Thyroid gland (tissue), 4 donors: ENCODE data around the gene DMD. TPM values are rescaled to one million over a fixed set of nuclear protein-coding genes. Genes with fewer than 3 reads are reported as not detected.

Experiments used
- DNase-seq, 2 donors: peaks; one replicate each; pipeline ENCODE4 v3.0.0-alpha.2; 2019
- H3K27ac ChIP-seq, 3 donors: fragments of 200-600 bp; sonication (generic); 1 replicate in 2 of 3; 2 replicates in 1 of 3; pipeline ENCODE4 v1.5.1; 2016 to 2019; ENCODE audit warnings: mild to moderate bottlenecking in 1 of 3, moderate library complexity in 1 of 3
- H3K27me3 ChIP-seq: fragments of 200-600 bp; sonication (generic); one replicate; pipeline ENCODE4 v1.5.1; 2019
- H3K36me3 ChIP-seq, 2 donors: fragments of 200-600 bp; sonication (generic); one replicate each; pipeline ENCODE4 v1.5.1; 2016 to 2019
- H3K4me1 ChIP-seq, 2 donors: fragments of 200-600 bp; sonication (generic); one replicate each; pipeline ENCODE4 v1.5.1; 2017 to 2019
- H3K4me3 ChIP-seq, 3 donors: fragments of 200-600 bp; sonication (generic); replicated peaks in 1 of 3; 1 replicate in 2 of 3; 2 replicates in 1 of 3; pipeline ENCODE4 v1.5.1; 2016; ENCODE audit warnings: mild to moderate bottlenecking in 1 of 3
- H3K9me3 ChIP-seq: fragments of 200-600 bp; sonication (generic); one replicate; pipeline ENCODE4 v1.5.1; 2017
- POLR2A ChIP-seq, 2 donors: fragments of 450-650 bp; IDR thresholded peaks; one replicate each; pipeline ENCODE4 v1.6.1; 2017; ENCODE audit warnings: antibody characterized with exemption in 2 of 2, mild to moderate bottlenecking in 2 of 2, moderate library complexity in 1 of 2
- WGBS, 2 donors: methylation state at CpG; one replicate each; pipeline ENCODE4 v1.1.5; 2017; 5-methylcytosine and 5-hydroxymethylcytosine counted together
- intact Hi-C: fragments of 100-400 bp; cut with DNase I; formaldehyde crosslinking; loops from one replicate; pipeline ENCODE4 v1.15.1; 2023
- total RNA-seq, 4 donors: library from RNA; depleted of rRNA; stranded (reverse); fragments of >200 nt; gene quantifications; one replicate each; pipeline ENCODE4 v1.2.3, GENCODE V29; 2016
- TF ChIP-seq, protein P1 (sequence below), 6 experiments: fragments of 200-600 bp in 3 of 6; fragments of 450-650 bp in 3 of 6; sonication (generic) in 3 of 6; IDR thresholded peaks; one replicate each; pipeline ENCODE4 v1.5.1; 2016 to 2019; ENCODE audit warnings: antibody characterized with exemption in 6 of 6, mild to moderate bottlenecking in 2 of 6, inconsistent platforms in 1 of 6, moderate library complexity in 1 of 6

The DMD gene
- total RNA-seq, 4 donors from 2014 or later: 16.5 to 24.0 (median 21.7) TPM

DNA sequence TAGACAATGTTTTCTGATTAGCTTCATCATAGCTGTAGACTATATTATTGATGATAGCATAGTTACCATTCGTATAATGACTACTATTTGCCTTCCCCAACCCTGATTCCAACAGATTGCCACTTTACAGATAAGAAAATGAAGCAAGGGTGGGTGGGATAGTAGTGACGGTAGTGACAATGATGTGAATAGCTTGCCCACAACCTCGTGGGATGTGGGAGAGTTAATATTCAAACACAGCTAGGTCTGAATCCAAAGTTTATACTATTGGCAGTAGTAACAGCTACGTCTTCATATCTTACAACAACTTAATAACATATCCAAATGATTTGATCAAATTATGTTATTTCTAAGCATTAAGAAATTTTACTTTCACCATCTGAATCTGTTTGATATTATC lies 1372.7 kb downstream of the DMD start:
- H3K27ac ChIP-seq: no peak overlapping the region
- no peak for DNase-seq
- 71 to 91% methylated on average over 4 of the region's 4 CpGs for WGBS, 2 donors
- H3K4me3 ChIP-seq: no peak overlapping the region
- H3K27me3 ChIP-seq: no peaks in the 10 kb centered on the region
- H3K9me3 ChIP-seq: no peaks in the 10 kb centered on the region
- H3K4me1 ChIP-seq: no peaks in the 10 kb centered on the region
- H3K36me3 ChIP-seq: no peaks in the 10 kb centered on the region
- intact Hi-C loops: no loop called here
- TF ChIP-seq POLR2A (IDR thresholded peaks at IDR 0.05): no peak
- TF ChIP-seq, protein P1, sequence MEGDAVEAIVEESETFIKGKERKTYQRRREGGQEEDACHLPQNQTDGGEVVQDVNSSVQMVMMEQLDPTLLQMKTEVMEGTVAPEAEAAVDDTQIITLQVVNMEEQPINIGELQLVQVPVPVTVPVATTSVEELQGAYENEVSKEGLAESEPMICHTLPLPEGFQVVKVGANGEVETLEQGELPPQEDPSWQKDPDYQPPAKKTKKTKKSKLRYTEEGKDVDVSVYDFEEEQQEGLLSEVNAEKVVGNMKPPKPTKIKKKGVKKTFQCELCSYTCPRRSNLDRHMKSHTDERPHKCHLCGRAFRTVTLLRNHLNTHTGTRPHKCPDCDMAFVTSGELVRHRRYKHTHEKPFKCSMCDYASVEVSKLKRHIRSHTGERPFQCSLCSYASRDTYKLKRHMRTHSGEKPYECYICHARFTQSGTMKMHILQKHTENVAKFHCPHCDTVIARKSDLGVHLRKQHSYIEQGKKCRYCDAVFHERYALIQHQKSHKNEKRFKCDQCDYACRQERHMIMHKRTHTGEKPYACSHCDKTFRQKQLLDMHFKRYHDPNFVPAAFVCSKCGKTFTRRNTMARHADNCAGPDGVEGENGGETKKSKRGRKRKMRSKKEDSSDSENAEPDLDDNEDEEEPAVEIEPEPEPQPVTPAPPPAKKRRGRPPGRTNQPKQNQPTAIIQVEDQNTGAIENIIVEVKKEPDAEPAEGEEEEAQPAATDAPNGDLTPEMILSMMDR (IDR thresholded peaks at IDR 0.05): no peak

DNA sequence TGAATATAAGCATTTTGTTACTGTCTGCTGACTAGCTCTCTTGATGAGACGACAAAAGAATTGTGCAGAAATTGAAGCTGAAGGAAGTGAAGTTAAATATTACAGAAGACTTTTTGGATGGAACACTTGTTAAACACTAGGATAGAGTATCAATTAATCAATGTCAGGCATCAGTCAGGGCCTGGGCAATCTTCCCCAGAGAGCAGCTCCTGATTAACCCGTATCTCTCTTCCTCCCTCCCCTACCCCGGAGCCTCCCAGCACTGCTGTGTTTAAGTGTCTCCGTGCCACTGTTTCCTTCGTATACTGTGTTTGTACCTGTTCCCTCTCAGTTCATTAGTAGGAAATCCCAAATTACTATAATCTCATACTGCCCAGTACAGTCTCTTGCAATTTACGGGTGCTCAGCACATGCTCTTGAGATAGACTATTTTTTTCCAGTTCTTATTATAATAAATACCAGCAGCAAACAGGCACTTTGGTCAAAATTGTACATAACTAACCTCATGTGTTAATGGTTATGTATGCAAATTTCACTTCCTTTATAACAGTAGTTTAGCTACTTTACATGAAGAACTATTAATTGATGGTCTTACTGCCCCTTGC lies 1373.8 kb downstream of the DMD start:
- Histone ChIP-seq H3K9me3 (no peaks in the 10 kb centered on the region), H3K27ac (no peak overlapping the region), H3K36me3 (no peaks in the 10 kb centered on the region), H3K27me3 (no peaks in the 10 kb centered on the region), H3K4me1 (no peaks in the 10 kb centered on the region), H3K4me3 (no peak overlapping the region)
- 63 to 64% methylated on average over 6 of the region's 6 CpGs for WGBS, 2 donors
- intact Hi-C loops: no loop called here
- no peak for TF ChIP-seq POLR2A (IDR thresholded peaks at IDR 0.05)
- TF ChIP-seq, protein P1 (IDR thresholded peaks at IDR 0.05): no peak
- DNase-seq: no peak

- Histone ChIP-seq H3K36me3 (no peaks in the 10 kb centered on the region), H3K4me3 (no peak overlapping the region), H3K27ac (no peak overlapping the region), H3K27me3 (no peaks in the 10 kb centered on the region), H3K9me3 (no peaks in the 10 kb centered on the region), H3K4me1 (no peaks in the 10 kb centered on the region)
- TF ChIP-seq, protein P1 (IDR thresholded peaks at IDR 0.05): no peak
- TF ChIP-seq POLR2A (IDR thresholded peaks at IDR 0.05): no peak
- intact Hi-C loops: no loop called here
- DNase-seq: no peak
- WGBS, 2 donors: 76 to 82% methylated on average over 3 of the region's 3 CpGs
These were observed 1374.9 kb downstream of the DMD start for GRCh38 chrX:31836479-31836878.

DNA sequence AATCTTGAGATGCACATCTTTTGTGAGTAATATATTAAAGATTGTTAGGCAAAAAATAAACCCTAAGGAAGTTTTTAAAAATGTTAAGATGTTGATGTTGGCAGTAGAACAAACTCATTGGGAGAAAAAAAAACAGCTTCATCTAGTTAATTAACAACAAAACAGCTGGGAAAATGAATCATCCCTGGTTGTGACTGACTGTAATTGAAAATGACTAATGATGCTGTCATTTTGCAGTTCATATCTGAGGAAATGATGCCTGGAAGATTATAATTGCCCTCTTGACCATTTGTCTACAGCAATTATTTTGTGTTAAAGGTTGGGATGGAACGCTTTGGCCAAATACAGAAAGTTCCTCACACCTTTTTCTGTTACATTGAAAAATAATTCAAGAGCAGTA lies 1379.1 kb downstream of the DMD start:
- DNase-seq: no peak
- intact Hi-C loops: no loop called here

More for the DNA sequence above, 1379.1 kb downstream of the DMD start:
- H3K9me3 ChIP-seq: no peaks in the 10 kb centered on the region
- WGBS, 2 donors: 0 to 6% methylated on average over 1 of the region's 1 CpG
- H3K27me3 ChIP-seq: no peaks in the 10 kb centered on the region
- no peaks in the 10 kb centered on the region for H3K4me1 ChIP-seq
- H3K27ac ChIP-seq: no peak overlapping the region
- H3K4me3 ChIP-seq: no peak overlapping the region
- TF ChIP-seq, protein P1 (IDR thresholded peaks at IDR 0.05): no peak
- TF ChIP-seq POLR2A (IDR thresholded peaks at IDR 0.05): no peak
- no peaks in the 10 kb centered on the region for H3K36me3 ChIP-seq
